KOPT-K1 (cell line): ENCODE results near the gene MSANTD2.

ENCODE experiments used
- H3K27ac ChIP-seq: fragments of 200-600 bp; sonication (generic); 2 replicates; pipeline ENCODE4 v1.5.1; 2016; ENCODE audit warnings: antibody characterized with exemption, mild to moderate bottlenecking, low read depth, low read length; ENCODE audit not compliant: poor library complexity, severe bottlenecking
- H3K36me3 ChIP-seq: fragments of 200-600 bp; sonication (generic); 2 replicates; pipeline ENCODE4 v1.5.1; 2017; ENCODE audit warnings: antibody characterized with exemption, mild to moderate bottlenecking, low read length, moderate library complexity; ENCODE audit not compliant: insufficient read depth
- H3K9me3 ChIP-seq: fragments of 200-600 bp; sonication (generic); 2 replicates; pipeline ENCODE4 v1.5.1; 2017; ENCODE audit warnings: antibody characterized with exemption, low read length, mild to moderate bottlenecking; ENCODE audit not compliant: insufficient read depth, poor library complexity, severe bottlenecking

Gene MSANTD2

DNA sequence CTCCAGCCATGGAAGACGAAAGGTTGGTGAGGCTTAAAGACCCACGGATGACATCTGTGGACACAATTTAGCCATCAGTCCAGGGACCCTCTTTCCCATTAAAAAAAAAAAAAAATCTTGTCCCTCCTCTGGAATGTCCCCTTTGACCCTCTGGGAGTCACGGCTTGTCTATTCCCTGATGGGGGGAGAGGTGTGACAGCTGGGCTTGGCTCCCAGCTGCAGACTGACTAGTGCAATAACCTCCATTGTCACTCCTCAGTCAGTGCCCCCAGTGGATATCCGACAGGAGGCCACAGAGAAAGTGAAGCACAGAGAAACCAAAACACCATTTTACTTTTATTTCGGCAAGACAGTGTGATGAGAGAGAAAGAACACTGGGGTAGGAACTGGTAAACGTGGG is 45.5 kb downstream of the MSANTD2 start:
- no peaks in the 10 kb centered on the region for H3K9me3 ChIP-seq
- H3K36me3 ChIP-seq = no peaks in the 10 kb centered on the region
- no peak overlapping the region for H3K27ac ChIP-seq

DNA sequence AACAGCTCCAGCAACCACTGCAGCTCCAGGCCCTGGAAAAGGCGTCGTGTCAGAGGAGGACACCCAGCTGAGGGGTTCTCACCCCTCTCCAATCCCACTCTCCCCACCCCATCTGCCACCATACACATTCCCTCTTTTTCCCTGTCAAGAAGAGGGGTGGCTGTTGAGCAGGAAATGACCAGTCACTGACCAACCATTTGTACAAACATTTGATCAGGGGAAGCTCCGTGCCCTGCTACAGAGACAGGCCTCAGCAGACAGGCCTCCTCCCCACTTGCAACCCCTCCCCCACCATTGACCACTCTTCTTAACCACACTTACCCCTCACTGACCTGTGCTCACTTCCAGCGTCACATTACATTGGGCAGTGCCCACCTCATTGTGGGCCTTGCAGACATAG is 45.9 kb downstream of the MSANTD2 start:
- H3K36me3 ChIP-seq = no peaks in the 10 kb centered on the region
- no peak overlapping the region for H3K27ac ChIP-seq
- H3K9me3 ChIP-seq = no peaks in the 10 kb centered on the region

DNA sequence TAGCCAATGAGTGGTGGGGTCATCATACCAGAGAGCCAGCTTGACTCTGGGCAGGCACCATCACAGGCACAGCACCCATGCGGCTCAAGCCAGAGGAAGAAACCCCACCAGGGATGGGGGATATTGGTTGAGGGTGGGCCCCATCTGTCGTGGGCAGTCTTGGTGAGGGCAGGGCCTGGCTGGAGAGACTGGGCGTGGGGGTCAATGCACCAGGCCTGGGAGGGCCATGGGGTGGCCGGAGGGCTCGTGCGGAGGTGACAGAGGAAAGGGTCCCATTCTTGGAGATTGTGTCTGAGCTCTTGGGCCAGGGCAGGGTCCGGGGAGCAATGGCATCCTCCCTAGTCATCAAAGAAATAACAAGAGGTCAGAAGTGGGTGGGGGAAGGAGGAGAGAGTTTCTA is 46.6 kb downstream of the MSANTD2 start:
- no peaks in the 10 kb centered on the region for H3K9me3 ChIP-seq
- no peaks in the 10 kb centered on the region for H3K36me3 ChIP-seq
- no peak overlapping the region for H3K27ac ChIP-seq

DNA sequence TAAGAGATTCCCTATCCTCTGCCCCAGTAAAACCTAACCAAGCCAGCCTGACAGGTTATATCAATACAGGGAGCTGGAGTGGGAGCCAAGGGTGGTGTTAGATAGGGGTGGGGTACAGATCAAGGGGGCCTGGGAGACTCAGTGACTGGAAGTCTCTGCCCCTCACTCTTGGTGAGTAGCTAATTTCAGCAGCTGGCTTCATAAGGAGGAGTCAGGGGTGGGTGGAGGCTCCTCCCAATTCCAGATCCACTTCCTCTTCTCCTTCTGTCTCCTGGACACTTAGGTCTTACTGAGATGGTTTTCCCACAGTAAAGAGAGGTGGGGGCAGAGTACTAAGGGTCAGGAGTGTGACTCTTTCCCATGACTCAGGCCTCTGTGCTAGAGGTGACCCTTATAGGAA is 47.0 kb downstream of the MSANTD2 start:
- H3K27ac ChIP-seq = no peak overlapping the region
- no peaks in the 10 kb centered on the region for H3K36me3 ChIP-seq
- no peaks in the 10 kb centered on the region for H3K9me3 ChIP-seq

DNA sequence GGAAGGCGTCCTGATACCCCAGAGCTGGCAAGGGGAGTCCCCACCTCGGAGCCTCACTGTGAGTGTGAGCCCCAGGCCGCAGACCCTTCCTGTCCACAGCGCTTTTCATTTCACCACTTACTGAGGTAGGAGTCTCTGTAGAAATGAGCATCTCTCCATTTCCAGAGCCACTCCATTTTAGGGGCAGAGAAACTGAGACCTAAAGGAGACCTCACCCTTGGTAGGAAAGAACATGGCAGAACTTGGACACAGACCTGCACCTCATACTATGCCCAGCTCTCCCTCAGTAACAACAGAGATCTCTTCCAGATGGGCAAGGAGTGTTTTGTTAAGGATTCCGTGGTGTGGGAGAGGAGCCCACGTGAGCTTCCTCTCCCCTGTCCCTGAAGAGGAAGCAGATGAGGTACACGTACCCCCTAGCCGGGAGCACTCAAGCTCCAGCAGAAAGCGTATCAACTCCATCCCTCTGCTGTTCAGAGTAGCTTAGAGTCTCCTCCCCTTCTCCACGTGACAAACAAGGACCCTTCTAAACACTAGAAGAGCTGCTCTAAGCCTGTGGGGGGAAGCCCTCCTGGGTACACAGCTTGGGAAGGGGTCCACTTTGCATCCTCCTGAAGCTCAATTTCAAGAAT is 47.6 kb downstream of the MSANTD2 start:
- Histone ChIP-seq H3K9me3 (no peaks in the 10 kb centered on the region), H3K36me3 (no peaks in the 10 kb centered on the region), H3K27ac (no peak overlapping the region)

DNA sequence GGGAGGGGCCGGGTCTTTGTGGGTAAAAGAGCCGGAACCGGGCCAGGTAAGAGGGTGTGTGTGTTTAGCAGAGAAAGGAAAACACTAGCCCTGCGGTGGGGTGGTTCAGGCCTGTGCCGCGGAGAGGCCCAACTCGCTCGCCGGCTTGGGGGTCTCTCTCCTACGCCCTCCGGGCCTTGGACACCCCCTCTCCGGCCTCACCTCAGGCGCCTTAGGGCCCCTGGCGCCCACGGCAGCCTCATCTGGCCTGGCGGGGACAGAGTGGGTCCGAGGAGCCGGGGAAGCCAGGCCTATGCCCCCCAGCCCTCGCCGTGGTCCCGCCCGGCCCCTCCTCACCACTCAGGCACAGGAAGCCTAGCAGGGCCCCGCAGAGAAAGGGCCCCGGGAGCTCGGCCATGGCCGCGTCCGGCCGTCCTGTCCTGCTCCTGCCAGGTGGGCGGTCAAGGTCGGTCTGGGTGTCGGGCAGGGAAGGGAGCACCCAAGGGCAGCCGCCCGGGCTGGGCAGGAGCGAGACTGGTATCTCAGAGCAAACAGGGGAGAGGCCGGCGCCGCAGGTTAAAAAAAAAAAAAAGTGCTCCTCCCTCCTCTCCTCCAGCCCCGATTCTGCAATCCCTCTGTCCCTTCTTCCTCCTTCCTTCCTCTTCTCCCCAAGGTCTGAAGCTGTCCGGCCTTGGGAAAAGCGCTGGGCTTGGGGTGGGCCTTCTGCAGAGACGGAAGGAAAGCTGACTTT is 48.3 kb downstream of the MSANTD2 start, which contains the start of gene VSIG2:
VSIG2 (minus strand) TSS at position 515 of the 730 bp plus-strand sequence; CDS start at position 397, 118 bp downstream.
- H3K9me3 ChIP-seq = no peaks in the 10 kb centered on the region
- no peak within 1 kb of the TSS for H3K27ac ChIP-seq
- H3K36me3 ChIP-seq = no peaks in the 10 kb centered on the region

DNA sequence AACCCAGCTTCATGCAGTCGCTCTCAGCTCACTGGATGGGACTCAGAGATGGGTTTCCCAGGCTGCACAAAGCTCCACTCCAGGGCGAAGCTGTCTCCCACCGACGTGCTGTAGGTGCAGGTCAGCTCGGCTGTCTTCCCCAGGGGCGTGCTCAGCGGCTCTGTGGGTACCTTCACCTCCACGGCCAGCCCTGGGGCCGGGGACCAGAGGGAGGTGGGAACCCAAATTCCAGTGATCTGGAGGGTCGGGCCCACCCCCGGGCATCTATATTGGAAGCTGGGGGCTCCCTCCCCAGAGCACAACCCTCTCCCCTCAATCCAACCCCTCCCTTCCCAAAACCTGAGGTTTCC is 48.8 kb downstream of the MSANTD2 start:
- no peaks in the 10 kb centered on the region for H3K9me3 ChIP-seq
- H3K27ac ChIP-seq = no peak overlapping the region
- no peaks in the 10 kb centered on the region for H3K36me3 ChIP-seq

DNA sequence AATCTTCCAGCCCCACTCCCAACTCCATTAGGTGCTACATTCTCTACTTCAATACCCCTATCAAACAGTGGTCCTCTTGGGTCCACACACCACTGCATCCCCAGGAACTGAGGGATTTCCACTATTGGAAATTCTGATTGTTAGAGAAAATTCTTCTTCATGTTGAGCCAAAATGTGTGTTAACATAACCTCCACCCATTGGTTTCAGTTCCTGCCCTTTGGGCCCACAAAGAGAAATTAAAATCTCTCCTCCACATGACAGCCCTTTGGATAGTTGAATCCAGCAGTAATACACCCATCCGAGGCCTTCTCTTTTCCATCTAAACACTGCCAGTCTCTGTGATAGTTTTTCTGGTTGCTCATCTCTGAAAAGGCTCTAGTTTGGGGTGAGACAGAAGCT is 50.3 kb downstream of the MSANTD2 start:
- no peaks in the 10 kb centered on the region for H3K9me3 ChIP-seq
- no peaks in the 10 kb centered on the region for H3K36me3 ChIP-seq
- no peak overlapping the region for H3K27ac ChIP-seq

DNA sequence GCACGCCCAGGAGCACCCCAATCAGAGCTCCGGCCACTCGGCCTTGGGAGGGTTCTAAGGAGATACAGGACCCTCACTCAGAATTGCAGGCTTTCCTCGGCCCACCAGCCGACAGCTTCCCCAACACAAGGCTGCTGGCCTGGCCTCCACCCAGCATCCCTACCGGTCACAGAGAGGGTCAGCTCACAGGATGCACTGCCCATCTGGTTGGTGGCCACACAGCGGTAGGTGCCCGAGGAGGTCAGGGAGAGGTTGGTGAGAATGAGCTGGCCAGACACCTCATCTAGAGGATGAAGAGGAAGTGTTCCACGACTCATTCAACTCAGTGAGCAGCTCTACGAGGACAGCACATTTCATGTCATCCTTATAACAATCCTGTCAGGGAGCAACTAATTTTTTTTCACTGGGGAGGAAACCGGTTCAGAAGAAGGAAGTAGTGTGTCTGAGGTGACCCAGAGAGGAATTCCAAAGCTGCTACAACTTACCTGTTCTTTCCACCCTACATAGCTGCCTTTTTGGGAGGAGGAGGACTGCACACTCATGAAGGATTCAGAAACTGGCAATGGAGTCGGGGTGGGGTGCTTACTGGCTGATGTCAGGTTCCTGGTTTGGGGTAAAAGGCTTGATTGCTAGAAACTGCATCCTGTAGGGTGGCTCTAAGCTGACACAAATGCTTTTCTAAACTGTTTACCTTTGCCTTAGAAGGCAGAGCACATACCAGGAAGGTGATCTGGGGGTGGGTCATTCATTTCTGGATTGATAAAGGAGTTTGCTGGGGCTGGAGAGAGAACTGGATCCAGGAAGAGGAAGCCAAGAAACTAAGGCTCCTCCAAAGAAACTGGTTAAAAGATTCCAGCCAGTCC is 51.5 kb downstream of the MSANTD2 start:
- Histone ChIP-seq H3K36me3 (no peaks in the 10 kb centered on the region), H3K27ac (no peak overlapping the region), H3K9me3 (no peaks in the 10 kb centered on the region)

DNA sequence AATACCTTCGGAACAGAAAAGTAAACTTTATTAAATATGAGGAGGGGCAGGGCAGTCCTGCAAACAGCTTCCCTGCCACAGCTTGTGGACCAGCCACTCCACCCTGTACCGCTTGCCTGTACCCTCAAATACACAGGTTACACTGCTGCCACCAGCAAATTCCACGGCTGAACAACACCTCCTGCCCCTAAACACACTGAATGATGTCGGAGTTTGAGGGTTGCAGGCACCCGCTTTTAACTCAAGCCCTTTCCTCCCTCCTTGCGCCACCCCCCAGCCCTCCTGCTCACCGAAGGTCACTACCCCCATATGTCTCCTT is 52.1 kb downstream of the MSANTD2 start:
- Histone ChIP-seq H3K36me3 (no peaks in the 10 kb centered on the region), H3K27ac (no peak overlapping the region)

DNA sequence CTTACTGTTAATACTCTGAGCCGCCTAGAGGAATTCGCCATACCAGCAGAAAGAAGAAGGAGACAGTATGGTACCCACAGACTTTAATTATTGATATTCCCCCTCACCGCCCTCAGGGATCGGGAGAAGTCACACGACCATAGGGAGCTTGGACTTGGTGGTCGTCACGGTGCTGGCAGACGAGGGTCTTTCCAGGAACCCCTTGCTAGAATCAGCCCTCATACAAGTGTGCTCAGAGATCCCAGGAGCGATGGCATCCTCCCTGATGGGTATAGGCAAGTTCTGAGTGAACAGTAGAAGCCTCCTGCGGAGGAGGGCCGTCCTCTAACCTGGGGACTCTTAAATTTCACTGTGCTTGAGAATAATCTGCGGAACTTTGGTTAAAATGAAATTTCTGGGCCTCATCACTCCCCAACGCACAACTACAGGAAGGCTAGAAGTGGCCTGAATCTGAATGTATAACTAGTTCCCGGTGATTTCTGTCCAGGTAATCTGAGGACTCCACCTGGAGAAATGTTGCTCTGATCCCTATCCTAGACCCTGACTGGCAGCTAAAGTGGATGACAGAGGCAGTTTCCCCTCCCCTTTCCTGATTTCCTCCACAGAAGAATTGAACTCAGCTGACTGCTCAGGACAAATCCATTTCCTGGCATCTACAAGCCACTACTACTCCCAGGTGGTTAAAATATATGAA is 52.7 kb downstream of the MSANTD2 start:
- Histone ChIP-seq H3K27ac (no peak overlapping the region), H3K9me3 (no peaks in the 10 kb centered on the region), H3K36me3 (no peaks in the 10 kb centered on the region)

More for the DNA sequence above, 52.1 kb downstream of the MSANTD2 start:
- H3K9me3 ChIP-seq = no peaks in the 10 kb centered on the region

DNA sequence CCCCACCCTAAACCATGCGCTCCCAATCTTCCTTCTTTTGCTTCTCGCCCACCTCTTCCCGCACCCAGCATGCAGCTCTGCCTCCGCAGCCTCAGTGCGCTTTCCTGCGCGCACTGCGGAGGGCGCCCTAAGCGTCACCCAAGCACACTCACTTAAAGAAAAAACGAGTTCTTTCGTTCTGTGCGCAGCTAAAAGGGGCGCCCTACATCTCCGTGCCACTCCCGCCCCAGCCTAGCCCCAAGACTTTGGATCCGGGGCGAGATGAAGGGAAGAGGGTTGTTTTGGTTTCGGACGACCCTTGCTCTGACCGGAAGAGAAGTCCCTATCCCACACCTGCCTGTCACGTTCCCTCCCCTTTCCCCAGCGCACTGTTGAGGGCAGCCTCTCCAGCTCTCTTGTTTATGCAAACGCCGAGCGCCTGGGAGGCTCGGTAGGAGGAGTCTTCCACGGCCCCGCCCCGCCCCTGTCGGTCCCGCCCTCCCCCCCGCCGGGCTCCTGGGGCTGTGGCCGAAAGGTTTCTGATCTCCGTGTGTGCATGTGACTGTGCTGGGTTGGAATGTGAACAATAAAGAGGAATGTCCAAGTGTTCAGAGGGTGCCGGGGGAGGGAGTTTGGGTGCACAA is 53.5 kb downstream of the MSANTD2 start:
- Histone ChIP-seq H3K36me3 (no peaks in the 10 kb centered on the region), H3K27ac (no peak overlapping the region), H3K9me3 (no peaks in the 10 kb centered on the region)

DNA sequence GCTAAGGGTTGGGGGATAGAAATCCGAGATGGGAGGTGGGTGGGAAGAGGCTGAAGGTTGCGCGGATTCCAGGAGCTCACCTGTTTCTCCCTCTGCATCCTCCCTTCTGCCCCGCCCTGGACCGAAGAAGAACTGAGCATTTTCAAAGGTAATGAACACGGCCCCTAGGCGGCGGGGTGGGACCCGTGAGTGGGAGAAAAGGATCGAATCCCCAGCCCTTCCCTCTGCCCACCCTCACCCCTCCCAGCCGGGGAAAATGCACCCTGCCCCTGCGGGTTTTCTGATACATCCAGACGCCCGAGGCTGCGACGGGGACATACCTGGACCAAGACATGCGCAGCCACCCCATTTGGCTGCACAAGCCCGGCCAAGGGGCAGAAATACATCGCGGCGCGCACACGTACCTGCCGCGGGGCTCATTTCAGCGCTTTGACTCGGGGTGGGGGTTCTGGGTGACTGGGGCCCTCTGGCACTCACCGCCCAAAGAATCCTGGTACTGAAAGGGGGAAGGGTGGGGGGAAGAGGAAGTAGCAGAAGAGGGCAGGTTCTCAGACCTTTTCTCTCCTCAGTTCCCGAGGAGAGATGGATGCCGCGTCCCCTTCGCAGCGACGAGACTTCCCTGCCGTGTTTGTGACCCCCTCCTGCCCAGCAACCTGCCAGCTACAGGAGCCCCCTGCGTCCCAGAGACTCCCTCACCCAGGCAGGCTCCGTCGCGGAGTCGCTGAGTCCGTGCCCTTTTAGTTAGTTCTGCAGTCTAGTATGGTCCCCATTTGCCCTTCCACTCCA is 54.2 kb downstream of the MSANTD2 start:
- H3K36me3 ChIP-seq = no peaks in the 10 kb centered on the region
- no peak overlapping the region for H3K27ac ChIP-seq
- no peaks in the 10 kb centered on the region for H3K9me3 ChIP-seq

DNA sequence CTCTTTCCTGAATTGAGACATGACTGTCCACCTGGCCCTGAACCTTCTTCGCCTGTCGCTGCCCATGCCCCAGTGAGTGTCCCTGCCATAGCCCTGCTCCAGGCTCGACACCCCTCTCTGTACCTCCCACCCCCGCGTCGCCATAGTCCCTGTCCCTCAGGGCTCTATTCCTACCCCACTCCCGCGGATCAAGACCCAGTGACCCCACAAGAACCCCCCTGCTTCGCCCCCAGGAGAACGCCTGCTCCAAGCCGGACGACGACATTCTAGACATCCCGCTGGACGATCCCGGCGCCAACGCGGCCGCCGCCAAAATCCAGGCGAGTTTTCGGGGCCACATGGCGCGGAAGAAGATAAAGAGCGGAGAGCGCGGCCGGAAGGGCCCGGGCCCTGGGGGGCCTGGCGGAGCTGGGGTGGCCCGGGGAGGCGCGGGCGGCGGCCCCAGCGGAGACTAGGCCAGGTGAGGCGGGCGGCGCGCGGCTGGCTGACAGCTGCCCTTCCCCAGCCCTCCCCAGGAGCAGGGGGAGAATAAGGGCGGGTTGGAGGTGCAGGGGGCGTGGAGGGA is 54.9 kb downstream of the MSANTD2 start:
- H3K9me3 ChIP-seq = no peaks in the 10 kb centered on the region
- no peaks in the 10 kb centered on the region for H3K36me3 ChIP-seq
- no peak overlapping the region for H3K27ac ChIP-seq
